ENCODE measurements around the gene RAG2. TPM values are rescaled to one million over a fixed set of nuclear protein-coding genes. Genes with fewer than 3 reads are reported as not detected.

The RAG2 gene
- polyA plus RNA-seq (2014; cell fraction: cytosol; rRNA removed): 0.05 and 0.08 TPM in 2 replicates
- 0.20 TPM in 1 of 2 replicates, not detected in the other for polyA plus RNA-seq (2014; cell fraction: nucleus; rRNA removed)

DNA sequence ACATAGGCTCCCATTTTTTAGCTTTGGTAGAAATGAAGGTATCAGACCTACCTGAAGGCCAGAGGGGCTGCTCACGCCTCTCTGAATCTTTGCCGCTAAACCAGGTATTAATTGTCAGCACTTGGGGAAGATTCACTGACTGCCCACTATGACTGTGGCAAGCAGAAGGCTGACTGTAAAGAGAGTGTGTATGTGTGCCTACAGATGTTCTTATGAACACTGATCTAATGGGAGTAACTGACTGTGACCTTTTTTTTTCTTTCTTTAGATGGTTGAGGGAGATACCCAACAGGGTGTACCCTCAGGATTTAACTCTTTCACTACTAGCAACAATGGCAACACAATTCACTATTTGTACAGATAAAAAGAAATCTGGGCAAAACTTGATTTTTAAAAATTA lies at the start of gene RAG2:
TSS of gene RAG2 (minus strand) at position 186 of the 400 bp plus-strand sequence. CDS start 4,068 bp downstream, outside the sequence.
- DNase-seq (ENCODE audit: low spot score): peak; percentile 32

DNA sequence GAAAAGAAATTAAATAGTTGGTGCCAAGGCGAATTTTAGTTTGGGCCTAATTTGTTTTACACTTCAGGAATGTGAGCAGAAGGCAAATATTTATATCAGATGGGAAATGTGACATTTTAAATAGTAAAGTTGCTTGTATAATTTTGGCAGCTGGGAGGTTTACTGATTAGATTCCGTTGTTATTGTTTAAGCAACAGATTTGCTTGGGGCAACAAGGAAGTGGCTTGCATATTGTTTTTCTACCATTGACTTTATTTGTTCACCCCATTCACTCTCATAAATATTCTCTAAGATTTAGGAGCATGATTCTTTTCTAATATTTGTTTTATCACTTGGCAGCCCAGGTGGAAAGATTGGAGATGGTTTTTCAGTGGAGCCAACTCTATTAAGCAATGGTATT lies 40.5 kb upstream of the RAG2 start:
- DNase-seq (ENCODE audit: low spot score): no peak

DNA sequence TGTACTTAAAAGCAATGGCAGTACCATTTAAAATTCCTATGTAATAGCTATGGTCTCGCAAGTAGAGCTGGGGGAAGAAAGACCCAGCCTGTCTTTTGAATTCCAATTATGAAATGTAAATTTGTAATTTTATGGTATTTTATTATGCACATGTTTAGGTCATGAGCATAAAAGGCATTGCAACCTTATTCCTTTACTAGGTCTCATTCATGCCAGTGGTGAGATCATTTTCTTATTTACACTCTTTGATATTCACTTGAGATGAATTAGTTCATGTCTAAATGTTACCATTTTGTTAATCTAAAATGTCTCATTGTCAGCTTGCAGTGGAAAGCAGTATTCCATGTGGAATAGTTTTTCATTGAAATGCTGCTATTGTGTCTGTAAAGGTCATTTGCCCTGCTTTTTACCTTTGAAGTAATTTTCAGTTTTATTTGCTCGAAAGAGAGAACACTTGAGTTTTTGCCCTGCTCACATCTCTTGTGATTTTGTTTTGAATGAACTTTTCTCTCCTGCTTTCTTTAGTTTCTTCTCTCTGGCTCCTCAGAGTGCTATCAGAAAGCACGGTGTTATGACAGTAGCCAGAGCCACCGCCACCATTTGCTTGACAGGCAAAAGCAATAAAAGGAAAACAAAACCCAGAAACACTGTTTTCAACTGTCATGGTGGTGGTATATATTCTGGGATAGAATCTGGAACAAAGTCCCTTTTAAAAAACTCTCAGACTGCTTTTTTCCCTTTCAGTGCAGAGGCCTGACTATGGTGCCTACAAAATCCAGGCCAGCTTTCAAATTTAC lies 37.2 kb upstream of the RAG2 start:
- peak; percentile 52 for DNase-seq (ENCODE audit: low spot score)

DNA sequence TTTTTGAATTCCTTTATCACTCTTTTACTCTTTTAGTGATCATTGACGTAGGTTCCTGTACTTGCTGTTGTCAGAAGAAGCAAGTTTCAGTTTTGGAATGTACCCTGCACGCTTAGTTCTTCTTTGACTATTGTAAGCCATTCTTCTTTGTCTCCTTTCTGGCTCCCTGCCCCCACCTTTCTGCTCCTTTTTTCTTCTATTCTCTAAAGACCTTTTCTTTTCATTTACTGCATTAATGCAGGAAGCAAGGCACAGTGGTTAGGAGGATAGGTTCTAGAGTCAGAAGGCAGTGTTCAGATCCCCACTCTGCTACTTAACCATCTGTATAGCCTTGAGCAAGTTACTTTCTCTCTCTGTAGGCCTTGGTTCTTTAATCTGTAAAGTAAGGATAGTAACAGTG lies 33.7 kb upstream of the RAG2 start:
- no peak for DNase-seq (ENCODE audit: low spot score)

DNA sequence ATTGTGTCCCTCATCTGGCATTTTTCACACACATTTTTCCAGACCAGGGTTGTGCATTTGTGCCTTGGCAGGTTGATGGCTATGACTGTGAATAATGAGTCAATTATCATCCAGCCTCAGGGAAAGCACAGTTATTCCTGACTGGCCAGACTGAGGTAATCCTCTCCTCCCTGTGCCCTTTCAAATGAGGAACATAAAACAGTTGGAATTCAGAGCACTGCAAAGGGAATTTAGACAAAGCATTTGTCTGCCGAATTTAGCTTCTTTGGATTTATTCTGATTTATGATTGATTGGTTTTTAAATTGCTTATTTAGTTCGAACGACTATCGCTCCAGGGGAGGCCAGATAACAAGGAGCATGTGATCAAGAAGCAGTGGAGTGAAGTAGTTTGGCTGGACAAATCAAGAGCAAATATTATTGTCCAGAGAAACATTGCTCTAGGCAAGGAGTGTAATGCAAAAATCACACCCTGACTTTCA lies 30.8 kb upstream of the RAG2 start:
- DNase-seq (ENCODE audit: low spot score): no peak

DNA sequence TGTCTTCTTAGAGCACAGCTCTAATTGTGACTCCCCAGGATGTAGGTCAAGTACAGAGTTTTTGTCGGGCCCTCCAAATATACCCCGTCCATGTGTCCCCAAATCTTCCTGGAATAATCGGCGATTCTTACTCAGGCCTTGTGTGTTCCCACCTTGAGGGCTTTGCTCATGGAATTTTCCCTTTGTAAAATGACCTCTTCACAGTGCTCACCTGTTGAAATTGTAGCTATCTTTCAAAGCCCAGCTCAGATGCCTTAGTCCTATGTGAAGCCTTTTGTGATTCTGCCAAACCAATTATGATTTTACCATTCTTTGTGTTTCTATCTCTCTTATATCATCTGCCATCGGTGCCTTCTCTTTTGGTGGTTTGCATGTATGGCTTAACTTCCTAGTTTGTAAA lies 30.1 kb upstream of the RAG2 start:
- no peak for DNase-seq (ENCODE audit: low spot score)

DNA sequence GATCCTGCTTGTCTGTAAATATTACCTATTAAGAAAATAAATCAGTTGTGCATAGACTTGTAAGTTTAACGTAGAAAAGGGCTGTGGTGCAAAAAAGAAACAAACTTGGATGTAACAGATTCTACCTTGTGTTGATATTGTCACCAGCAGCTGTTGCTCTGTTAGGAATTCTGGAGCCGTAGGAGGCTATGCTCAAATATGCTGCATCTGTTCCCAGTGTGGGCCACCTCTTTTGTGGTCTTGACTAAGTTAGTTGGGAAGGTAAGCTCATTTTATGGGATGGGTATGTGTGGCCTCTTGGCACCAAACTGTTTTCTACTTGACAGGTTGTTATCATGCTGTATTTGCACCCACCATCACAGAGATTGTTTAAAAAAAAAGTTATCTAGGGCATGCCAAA lies 29.4 kb upstream of the RAG2 start:
- DNase-seq (ENCODE audit: low spot score): no peak

DNA sequence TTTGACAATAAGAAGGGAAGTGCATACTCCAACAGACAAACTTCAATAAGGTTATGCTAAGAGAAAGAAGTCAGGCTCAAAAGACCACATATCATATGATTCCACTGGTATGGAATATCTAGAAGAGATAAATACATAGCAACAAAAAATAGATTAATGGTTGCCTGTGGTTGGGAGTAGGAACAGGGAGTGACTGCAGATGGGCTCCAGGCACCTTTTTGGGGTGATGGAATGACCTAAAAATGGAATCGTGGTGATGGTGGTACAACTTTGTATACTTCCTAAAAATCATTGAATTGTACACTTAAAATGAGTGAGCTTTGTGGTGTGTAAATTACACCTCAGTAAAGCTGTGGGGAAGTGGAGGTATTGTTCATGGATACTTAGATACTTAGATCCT lies 29.0 kb upstream of the RAG2 start:
- no peak for DNase-seq (ENCODE audit: low spot score)

DNA sequence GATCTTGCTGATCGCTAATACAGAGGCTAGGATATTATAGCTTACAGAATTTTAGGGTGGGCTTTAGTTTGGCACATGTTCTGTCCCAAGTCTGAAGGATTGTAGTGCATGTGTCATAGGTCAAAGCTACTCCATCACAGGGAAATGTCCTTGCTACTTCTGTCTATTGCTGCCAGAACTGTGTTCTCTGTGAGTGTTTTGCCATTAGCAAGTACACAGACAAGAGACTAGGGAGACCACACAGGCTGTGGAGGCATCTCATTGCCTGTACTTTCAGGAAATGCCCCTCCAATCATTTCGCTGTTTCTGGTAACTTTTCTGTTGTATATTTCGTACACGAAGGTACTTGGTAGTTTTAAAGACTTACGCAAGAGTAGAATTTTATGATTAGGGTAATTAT lies 25.5 kb upstream of the RAG2 start:
- no peak for DNase-seq (ENCODE audit: low spot score)

DNA sequence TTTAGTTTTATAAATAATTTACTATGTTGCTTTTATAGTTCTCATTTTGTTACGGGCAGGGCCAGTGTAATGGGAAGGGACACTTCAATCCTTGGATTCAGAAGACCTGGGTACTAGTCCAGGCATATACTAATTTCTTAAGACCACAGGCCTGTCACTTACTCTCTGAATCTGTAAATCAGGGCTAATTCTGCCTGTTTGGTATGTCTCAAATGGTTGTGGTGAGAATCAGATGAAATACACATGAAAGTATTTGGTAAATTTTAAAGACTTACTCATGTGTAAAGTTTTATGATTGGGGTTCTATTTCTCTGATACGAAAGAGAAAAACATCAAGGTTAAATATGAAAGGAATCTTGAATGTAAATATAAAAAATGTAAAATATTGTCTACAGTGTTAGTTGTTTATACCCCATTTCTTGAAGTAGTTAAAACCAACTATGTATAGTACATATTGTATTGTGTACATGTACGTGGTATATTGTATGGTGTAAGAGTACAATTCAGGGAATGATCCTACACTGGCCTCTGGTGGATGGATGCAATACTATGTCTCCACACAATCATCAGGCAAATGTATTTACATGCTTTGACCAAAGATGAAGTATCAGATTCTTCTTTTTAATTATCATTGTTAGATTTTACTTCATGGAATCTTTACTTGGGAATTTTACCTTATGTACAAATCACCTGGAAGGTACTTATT lies 24.5 kb upstream of the RAG2 start:
- DNase-seq (ENCODE audit: low spot score): peak; percentile 58

DNA sequence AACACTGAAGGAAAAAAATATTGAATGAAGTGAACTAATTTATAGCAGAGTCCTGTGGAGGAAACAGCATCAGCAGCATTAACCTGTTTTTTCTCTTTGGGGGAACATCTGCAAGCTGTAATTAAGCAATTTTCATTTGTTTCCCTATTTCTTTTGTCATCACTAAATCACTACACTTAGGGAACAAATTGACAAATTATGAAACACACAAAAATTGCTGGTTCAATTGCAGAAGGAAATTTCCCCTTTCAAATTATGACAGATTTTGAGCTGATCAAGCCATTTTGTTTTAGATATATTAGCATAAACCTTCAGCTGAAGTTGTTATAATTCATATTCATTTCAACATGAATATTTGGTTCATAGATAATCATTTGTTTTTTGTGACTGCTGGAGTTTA lies 22.2 kb upstream of the RAG2 start:
- no peak for DNase-seq (ENCODE audit: low spot score)

DNA sequence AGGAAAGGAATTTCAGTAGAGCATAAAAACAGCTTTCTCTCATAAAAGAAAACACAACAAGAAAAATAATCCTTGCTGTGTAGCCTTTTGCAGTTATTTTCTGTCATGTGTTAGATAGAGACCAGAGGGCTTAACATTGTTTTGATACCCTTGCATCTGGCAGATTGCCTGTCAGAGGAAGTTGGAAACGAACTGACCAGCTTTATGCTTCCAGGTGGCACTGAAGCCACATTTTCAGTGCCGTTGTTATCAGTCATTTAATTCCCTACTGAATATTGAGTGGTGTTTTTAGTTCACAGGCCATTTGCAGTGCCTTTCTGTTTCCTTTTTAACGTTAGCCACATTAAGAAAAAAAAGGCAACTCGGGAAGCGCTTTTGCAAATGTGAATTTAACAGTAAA lies 21.5 kb upstream of the RAG2 start:
- peak; percentile 27 for DNase-seq (ENCODE audit: low spot score)

DNA sequence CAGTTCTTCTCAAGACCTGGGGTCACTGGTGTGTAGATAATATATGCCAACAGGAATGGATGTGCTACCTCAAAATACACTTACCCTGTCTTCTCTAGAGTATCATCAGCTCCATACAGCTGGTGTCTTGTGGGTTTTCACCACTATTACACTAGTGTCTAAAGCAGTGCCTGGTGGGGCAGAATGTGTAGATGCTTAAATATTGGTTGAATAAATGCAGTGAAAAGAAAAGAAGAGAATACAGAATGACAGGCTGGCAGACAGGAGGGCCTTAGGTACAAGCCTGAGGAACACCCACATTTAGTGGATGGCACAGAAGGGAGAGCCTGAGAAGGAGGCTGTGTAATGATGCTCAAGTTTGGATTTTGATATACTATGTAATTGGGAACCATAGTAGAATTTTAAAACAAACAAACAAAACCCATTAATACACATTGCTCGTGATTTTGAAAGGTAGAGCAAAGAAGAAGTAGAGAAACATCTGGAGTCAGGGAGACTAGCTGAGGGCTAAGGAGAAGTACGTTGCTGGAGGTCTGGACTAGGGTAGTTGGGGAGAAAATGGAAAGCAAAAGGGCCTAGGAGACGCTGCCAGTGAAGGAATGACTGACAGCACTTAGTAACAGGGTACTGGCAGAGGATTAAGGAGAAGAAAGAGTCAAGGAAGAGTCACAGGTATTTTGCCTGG lies 20.5 kb upstream of the RAG2 start:
- no peak for DNase-seq (ENCODE audit: low spot score)

DNA sequence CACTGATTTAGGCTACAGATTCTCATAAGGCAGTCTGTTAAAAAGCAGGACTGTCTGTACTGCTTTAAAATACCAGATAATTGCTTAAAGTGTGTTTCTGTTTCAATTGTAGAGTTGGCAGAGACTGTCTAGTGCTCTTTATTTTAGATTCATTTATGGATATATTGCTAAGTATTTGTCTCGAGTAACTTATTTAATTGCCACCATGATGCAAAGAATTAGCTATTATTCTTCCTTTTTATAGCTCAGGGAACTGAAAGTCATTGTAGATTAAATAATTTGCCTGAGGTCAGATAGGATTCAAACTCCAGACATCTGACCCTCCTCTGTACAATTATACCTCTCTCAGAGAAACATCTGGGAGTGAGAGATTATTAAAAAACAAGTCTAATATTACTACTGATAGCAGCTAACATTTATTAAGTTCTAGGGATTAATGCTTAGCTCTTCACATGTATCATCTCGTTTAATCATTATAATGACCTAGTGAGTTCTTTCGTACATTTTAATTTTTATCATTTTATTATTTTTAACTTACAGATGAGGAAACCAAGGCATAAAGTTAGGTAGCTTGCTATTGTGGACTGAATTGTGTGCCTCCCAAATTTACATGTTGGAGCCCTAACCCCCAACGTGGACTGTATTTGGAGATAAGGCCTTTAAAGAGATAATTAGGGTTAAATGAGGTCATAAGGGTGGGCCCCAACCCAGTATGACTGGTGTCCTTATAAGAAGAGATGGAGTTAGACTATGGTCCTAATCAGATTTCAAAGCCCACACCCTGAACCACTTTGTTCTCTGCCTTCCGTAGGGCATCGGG lies 19.7 kb upstream of the RAG2 start:
- no peak for DNase-seq (ENCODE audit: low spot score)

DNA sequence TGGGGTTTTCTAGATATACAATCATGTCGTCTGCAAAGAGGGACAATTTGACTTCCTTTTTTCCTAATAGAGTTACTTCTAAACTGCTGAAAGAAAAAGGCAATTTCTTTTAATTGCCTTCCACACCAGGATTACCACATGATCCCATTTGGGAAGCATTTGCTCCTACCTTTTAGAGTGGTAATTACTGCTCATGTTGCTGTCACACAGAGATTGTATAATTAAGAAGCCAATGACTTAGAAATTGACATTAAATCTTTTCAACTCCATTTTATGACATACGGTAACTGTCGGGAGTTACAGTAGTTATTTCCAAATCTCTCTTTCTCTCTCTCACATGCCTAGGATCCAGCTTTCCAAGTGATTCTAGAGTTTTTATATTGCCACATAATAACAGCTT lies 17.8 kb upstream of the RAG2 start:
- DNase-seq (ENCODE audit: low spot score): no peak

DNA sequence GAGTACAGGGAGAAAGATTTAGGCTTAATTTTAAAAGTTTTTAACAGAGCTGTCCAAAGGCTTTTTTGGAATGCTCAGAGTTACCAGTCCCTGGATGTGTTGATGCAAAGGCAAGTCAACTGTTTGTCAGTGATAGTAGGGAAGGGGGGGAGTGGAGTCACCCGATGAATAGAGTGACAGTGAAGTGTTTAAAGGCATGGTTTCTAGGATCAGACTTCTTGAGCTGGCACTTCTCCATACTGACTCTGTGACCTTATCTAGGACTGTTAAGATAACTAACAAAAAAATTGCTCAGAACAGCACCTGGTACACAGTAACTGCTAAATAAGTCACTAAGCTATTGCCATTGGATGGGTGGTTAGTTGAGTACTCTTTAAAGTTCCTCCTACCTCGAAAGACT lies 11.3 kb upstream of the RAG2 start:
- DNase-seq (ENCODE audit: low spot score): no peak

DNA sequence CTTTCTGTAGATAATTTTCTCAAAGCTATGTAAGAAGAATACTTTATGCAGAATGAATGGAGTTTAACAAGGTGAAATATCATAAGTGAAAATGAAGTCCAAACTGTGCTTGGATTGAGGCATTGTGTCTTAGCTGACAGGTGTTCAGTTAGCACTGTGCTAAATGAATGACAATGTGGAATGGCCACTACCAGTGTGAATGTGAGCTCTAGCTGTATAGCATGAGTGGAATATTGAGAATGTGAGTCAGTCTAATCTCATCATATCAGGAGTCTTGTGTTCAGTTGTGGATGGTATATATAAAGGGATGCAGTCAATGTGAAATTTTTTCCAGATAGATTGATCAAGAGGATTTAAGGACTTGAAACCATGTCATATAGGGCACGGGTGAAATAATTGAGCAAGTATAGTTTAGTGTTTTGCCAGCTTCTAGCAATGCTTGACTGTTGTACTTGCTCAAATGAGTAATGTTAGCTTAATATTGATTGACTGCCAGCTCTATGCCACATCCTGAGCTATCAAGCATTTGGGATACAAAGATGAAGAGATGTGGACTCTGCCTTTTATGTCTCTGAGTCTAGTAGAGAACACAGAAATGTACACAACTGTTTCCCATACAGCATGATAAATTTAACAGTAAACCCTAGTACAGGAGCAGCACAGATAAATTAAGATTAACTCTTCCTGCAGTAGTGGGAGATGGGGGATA lies 10.6 kb upstream of the RAG2 start:
- no peak for DNase-seq (ENCODE audit: low spot score)

DNA sequence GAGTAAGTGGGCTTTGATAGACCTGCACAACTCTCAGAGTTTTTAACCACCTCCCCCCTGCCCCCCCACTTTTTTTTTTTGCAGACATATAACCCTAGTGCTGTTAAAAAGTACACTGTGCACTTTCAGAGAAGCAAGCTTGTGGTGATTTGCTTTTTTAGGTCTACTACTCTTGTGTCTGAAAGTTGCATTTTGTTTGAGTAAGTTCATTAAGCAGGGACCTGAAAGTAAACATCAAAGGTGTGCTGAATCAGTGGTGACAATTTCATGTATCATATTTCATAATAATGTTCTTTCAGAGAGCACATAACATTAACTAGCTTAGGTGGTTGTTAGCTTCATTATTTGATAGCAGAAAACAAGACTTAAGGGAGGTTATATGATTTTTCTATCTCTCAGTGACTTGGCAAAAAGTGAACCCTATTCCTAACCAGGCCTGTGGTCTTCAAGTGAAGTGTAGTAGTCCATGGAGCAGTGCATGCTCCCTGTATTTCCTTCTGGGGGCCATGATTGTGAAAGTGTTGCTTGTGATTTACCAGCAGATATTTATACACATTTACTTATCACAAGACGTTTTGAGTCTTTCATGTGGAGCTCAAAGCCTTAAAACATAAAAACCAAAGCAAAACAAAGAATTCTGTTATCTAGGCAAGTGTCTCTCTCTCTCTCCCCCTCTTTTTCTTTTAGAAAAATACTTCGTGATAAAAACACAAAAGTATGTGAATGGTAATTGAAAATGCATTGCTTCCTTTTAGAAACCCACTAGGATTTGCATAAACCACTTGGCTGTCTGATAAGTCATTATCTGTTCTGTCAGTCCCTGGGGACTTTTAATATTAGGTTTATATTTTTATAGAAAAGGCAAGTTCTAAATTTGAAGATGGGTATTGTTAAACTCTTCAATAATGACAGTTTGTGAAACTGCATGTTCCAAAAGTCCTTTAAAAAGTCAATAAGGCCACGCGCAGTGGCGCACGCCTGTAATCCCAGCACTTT lies 7.5 kb upstream of the RAG2 start:
- no peak for DNase-seq (ENCODE audit: low spot score)

DNA sequence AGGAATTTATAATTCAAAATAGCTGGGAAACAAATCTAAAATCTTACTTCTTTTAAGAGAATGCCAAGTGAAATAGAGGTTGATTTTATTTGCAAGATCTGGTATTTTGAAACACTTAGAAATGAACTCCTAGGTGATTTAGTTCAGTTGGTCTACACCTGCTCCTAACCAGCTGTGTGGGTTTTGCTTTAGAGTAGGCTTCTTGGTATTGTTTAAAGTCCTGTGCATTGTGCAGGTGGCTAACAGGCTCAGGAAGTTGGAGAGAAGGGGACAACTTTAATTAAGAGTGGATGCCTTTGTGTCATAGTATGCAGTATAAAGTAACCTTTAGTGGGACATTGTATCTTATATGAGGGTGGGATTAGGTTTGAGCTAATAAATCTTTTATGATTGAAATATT lies 4.1 kb upstream of the RAG2 start:
- no peak for DNase-seq (ENCODE audit: low spot score)

DNA sequence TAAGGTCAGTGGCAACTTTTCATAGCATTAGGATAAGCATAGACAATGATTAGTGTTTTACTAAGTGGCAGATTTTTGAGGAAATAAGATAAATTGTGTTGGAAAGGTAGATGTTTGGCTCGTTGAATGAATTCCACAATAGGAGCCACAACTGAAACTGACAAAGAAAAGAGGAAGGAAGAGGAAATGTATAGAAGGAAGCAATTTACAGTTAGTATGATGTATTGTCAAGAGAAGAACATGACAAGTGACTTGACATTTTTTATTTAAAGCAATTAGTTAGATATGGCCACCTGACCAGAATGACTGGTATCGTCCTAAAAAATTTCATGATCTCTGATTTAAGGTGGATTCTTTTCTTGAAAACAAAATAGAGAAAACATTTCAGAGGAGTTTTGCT lies 3.1 kb upstream of the RAG2 start:
- DNase-seq (ENCODE audit: low spot score): no peak
